K562 (cell line): ENCODE results near the gene RGS9. TPM values are rescaled to one million over a fixed set of nuclear protein-coding genes. Genes with fewer than 3 reads are reported as not detected.

ENCODE experiments used
- BCLAF1 ChIP-seq, 2 experiments: fragments of 450-650 bp in 1 of 2; IDR thresholded peaks; 2 replicates each; pipeline ENCODE4 v1.6.1; 2011 to 2017; ENCODE audit warnings: low read depth in 2 of 2, antibody characterized with exemption in 1 of 2, borderline replicate concordance in 1 of 2, low read length in 1 of 2, mild to moderate bottlenecking in 1 of 2, mixed read lengths in 1 of 2; ENCODE audit not compliant: control insufficient read depth in 1 of 2
- FOXP4 ChIP-seq: sonication (generic); formaldehyde crosslinking; IDR thresholded peaks from 2 replicates; pipeline ENCODE4 v1.8.0; 2022; ENCODE audit warnings: mild to moderate bottlenecking, missing genetic modification reagents, borderline replicate concordance
- IRF2 ChIP-seq: sonication (generic); formaldehyde crosslinking; IDR thresholded peaks from 2 replicates; pipeline ENCODE4 v1.8.1; 2022; ENCODE audit warnings: mild to moderate bottlenecking, missing genetic modification reagents
- MLX ChIP-seq, 2 experiments: fragments of 450-650 bp in 1 of 2; sonication (generic) in 1 of 2; formaldehyde crosslinking; conservative IDR thresholded peaks; 2 replicates each; pipeline versions ENCODE4 v1.4.0 to v1.8.1; 2020 to 2022; ENCODE audit warnings: mild to moderate bottlenecking in 1 of 2, missing genetic modification reagents in 1 of 2
- NR2F6 ChIP-seq: fragments of 450-650 bp; formaldehyde crosslinking; IDR thresholded peaks from 2 replicates; pipeline ENCODE4 v1.4.0; 2020; ENCODE audit warnings: mild to moderate bottlenecking
- PHTF2 ChIP-seq: fragments of 250-450 bp; sonication (Bioruptor Pico); IDR thresholded peaks from 2 replicates; pipeline ENCODE4 v1.5.0; 2021; ENCODE audit warnings: mild to moderate bottlenecking
- POLR2AphosphoS5 ChIP-seq: IDR thresholded peaks from 2 replicates; pipeline ENCODE4 v1.6.1; 2011; ENCODE audit warnings: mild to moderate bottlenecking, low read depth, low read length, moderate library complexity; ENCODE audit not compliant: control insufficient read depth, insufficient read depth
- POU5F1 ChIP-seq: fragments of 150-350 bp; IDR thresholded peaks from 2 replicates; pipeline ENCODE4 v1.6.1; 2014; ENCODE audit warnings: borderline replicate concordance, low read length, low read depth, mild to moderate bottlenecking; ENCODE audit not compliant: partially characterized antibody
- SNAPC5 ChIP-seq: fragments of 250-450 bp; sonication (Bioruptor Pico); IDR thresholded peaks from 2 replicates; pipeline ENCODE4 v1.8.0; 2021; ENCODE audit warnings: moderate library complexity, mild to moderate bottlenecking, inconsistent platforms
- TARDBP ChIP-seq: fragments of 450-650 bp; IDR thresholded peaks from 2 replicates; pipeline ENCODE4 v1.6.1; 2016
- ZBTB7A ChIP-seq: IDR thresholded peaks from 2 replicates; pipeline ENCODE4 v1.6.1; 2011; ENCODE audit warnings: low read depth, mild to moderate bottlenecking, low read length, moderate library complexity, borderline replicate concordance; ENCODE audit not compliant: control insufficient read depth
- ZNF24 ChIP-seq: fragments of 450-650 bp; IDR thresholded peaks from 2 replicates; pipeline ENCODE4 v1.6.1; 2016
- ZNF280B ChIP-seq: fragments of 250-450 bp; sonication (Bioruptor Pico); IDR thresholded peaks from 2 replicates; pipeline ENCODE4 v1.5.1; 2021; ENCODE audit warnings: mild to moderate bottlenecking
- ZNF384 ChIP-seq: IDR thresholded peaks from 2 replicates; pipeline ENCODE4 v1.6.1; 2012; ENCODE audit warnings: low read depth, low read length, improper control_type of control experiment
- ZSCAN29 ChIP-seq: fragments of 450-650 bp; IDR thresholded peaks from 2 replicates; pipeline ENCODE4 v1.6.1; 2017
- polyA plus RNA-seq, 8 experiments: library from polyadenylated mRNA; depleted of rRNA in 4 of 8; stranded (reverse) in 5 of 8; unstranded in 3 of 8; fragments of >200 nt; fragmentation: Nextera tagmentation in 2 of 8; fragmentation: Illumina TruSeq in 1 of 8; extraction: Ambion mirVana in 2 of 8; extraction: Trizol in 1 of 8; gene quantifications; 2 replicates each; pipeline versions ENCODE4 v1.2.1 to v1.2.3, GENCODE V29; 2011 to 2014; ENCODE audit warnings: inconsistent platforms in 1 of 8, missing spikeins in 1 of 8
- total RNA-seq, 7 experiments: library from RNA; depleted of rRNA in 6 of 7; stranded (reverse); fragments of >200 nt in 6 of 7; fragmentation: Illumina TruSeq in 2 of 7; extraction: Trizol in 2 of 7; gene quantifications; 2 replicates each; pipeline versions ENCODE4 v1.2.1 to v1.2.3, GENCODE V29; 2011 to 2021; ENCODE audit warnings: low replicate concordance in 1 of 7

RGS9 gene
- total and polyA plus RNA-seq, 9 of the 15 experiments (the other 6 are each of a cell fraction or from before 2014, with no cell fraction given): 0.18 to 1.4 (median 0.55) TPM

GRCh38 chr17:65137021-65137939 lies at the start of gene RGS9 (continued):
- no peak for TF ChIP-seq FOXP4
- TF ChIP-seq PHTF2 (CRISPR knock-in tag): no peak
- TF ChIP-seq TARDBP: 0 out of 2 replicates have a peak, but pooled peaks have one; percentile 44
- no peak for TF ChIP-seq SNAPC5 (CRISPR knock-in tag)
- TF ChIP-seq NR2F6: no peak
- TF ChIP-seq MLX (CRISPR knock-in tag; conservative IDR thresholded peaks at IDR 0.05): no peak
- TF ChIP-seq ZNF384: no peak
- TF ChIP-seq ZNF280B (CRISPR knock-in tag): no peak
- peak; percentile 36; the same call in 1 of the 2 replicates for TF ChIP-seq ZNF24
- TF ChIP-seq BCLAF1 (IDR thresholded peaks at IDR 0.05; ENCODE audit: borderline replicate concordance in 1 of 2, control insufficient read depth in 1 of 2, low read depth in 2 of 2, low read length in 1 of 2): no peak
- peak; percentile 99 for TF ChIP-seq ZBTB7A
- TF ChIP-seq IRF2 (CRISPR knock-in tag): no peak
- no peak for TF ChIP-seq POU5F1
- TF ChIP-seq POLR2AphosphoS5: no peak
- TF ChIP-seq ZSCAN29: no peak
